SJCRH30 (cell line): ENCODE data around the gene FOXF2. TPM values are rescaled to one million over a fixed set of nuclear protein-coding genes. Genes with fewer than 3 reads are reported as not detected.

ENCODE experiments used
- DNase-seq, 2 experiments: peaks; one replicate each; pipeline ENCODE4 v3.0.0-alpha.2; 2015 to 2020
- H3K27ac ChIP-seq: fragments of 250-450 bp; sonication (Bioruptor Pico); 2 replicates; pipeline ENCODE4 v1.5.1; 2020; ENCODE audit warnings: mild to moderate bottlenecking, moderate library complexity
- H3K27me3 ChIP-seq: fragments of 250-450 bp; sonication (Bioruptor Pico); 2 replicates; pipeline ENCODE4 v1.5.1; 2020; ENCODE audit warnings: mild to moderate bottlenecking, moderate library complexity
- H3K36me3 ChIP-seq: fragments of 250-450 bp; sonication (Bioruptor Pico); 2 replicates; pipeline ENCODE4 v1.5.1; 2020; ENCODE audit warnings: mild to moderate bottlenecking, moderate library complexity
- H3K4me1 ChIP-seq: fragments of 250-450 bp; sonication (Bioruptor Pico); 2 replicates; pipeline ENCODE4 v1.5.1; 2020; ENCODE audit warnings: mild to moderate bottlenecking, moderate library complexity
- H3K4me3 ChIP-seq: fragments of 250-450 bp; sonication (Bioruptor Pico); 2 replicates; pipeline ENCODE4 v1.5.1; 2020; ENCODE audit warnings: mild to moderate bottlenecking, moderate library complexity
- H3K9me3 ChIP-seq: fragments of 250-450 bp; sonication (Bioruptor Pico); replicated peaks from 2 replicates; pipeline ENCODE4 v1.5.1; 2020; ENCODE audit warnings: mild to moderate bottlenecking, moderate library complexity
- total RNA-seq: library from RNA; depleted of rRNA; stranded (reverse); fragments of >200 nt; shearing (Covaris generic); gene quantifications from 2 replicates; pipeline ENCODE4 v1.2.3, GENCODE V29; 2014

The FOXF2 gene
- total RNA-seq, 1 experiment from 2014 or later: 3.7 TPM

DNA sequence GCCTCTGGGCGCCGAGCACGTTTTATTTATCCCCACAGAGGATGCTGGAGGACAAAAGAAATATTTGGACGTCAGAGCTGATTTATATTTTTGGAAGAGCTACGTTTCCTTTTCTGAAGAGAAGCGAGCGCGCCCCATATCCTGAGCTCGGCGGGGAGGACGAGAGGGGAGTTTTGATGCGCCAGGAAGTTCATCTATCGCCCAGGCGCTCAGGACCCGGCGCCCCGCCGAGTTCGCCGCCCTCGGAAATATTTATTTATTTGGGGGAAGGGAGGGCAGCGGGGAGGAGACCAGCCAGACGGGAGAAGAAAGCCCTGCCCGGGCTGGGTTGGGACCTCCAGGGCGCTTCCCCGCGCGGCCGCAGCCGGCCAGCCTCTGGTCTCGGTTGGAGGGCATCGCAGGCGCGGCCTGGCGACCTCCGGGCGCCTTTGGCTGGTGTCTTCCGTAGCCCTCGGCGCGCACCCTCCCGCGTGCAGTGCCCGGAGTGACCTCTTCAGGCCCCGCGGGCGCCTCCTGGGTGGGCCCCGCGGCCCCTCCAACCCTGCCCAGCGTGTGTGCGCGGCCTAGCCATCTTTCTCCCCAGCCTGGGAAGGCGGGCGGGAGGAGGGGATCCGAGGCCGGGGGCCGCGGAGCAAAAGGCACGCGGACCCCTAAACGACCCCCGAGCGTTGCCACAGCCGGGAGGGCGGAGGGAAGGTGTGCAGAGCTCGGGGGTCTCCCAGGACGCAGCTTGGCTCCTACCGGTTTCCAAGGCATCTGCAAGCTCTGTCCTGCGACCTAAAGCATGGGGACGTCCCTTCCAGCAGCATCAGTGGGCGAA is 5.4 kb upstream of the FOXF2 start:
- no peaks in the 10 kb centered on the region for H3K4me1 ChIP-seq
- H3K4me3 ChIP-seq: no peak overlapping the region
- H3K27ac ChIP-seq: no peak overlapping the region
- H3K27me3 ChIP-seq: no peaks in the 10 kb centered on the region
- H3K9me3 ChIP-seq: no peaks in the 10 kb centered on the region
- no peak for DNase-seq
- no peaks in the 10 kb centered on the region for H3K36me3 ChIP-seq

DNA sequence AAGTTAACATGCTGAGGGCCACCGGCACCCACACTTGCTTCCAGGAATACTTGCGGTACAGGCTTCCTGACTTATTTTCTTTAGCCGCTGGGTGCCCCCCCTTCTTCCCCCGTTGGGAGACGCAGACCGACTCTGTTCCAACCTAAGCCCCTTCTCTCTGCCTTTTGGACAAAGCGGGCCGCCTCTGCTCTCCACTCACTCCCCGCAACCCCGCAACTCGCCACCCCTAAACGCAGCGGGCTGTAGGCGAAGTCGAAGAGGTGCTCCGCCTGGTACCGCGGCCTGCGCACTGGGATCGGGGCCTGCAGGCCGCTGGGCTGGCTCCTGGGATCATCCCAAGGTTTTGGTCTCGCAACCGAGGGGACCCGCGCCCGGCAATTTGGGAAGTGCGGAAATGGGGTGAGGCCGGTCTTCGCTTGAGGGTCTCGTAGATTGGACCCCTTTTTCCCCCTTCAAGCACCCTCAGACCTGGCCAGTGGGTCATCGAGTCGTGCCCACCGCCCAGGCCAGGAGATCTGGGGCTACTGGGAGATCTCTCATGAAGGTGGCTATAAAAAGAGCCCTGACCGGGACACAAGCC is 4.7 kb upstream of the FOXF2 start:
- no peak for DNase-seq
- Histone ChIP-seq H3K4me3 (no peak overlapping the region), H3K9me3 (no peaks in the 10 kb centered on the region), H3K27ac (no peak overlapping the region), H3K4me1 (no peaks in the 10 kb centered on the region), H3K36me3 (no peaks in the 10 kb centered on the region), H3K27me3 (no peaks in the 10 kb centered on the region)

DNA sequence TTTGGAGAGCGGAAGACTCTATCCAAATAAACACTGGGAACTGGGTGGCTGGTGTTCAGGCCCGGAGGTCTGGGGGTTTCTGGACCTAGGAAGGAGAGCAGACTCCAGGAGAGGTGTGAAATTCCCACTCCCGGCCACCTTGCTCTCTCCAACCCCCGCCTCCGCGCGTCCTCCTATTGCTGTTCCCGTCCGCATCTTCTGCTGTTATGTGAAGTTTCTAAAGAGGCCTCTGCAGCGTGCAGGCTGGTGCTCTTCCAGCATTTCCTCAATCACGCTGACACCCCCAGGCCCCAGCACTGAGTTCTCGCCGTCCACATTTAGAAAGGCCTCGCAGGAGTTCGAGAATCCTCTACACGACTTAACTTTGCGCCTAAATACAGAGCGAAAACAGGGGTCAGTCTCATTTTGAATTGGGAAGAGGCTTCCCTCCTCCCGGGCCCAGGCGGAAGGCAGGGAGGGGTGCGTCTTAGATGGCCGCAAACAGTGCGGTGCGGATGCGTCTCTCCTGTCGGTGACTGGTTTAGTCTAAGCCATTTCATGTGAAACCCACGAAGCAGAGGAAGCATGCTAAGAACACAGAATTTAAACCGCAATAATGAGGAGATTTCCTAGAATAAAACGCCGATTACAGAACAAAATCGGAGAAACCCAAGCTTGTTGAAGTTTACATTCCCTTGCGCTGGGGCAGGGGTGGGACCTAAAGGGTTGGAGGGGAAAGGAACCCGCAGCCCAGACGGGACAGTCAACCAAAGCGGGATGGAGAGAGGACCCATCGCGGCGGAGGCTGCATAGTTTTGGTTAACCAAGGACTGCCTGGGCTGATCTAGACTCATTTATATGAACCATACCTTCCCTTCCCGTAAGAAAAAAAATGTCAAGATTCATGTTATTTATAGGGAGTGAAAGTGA is 4.0 kb upstream of the FOXF2 start:
- H3K4me1 ChIP-seq: no peaks in the 10 kb centered on the region
- no peaks in the 10 kb centered on the region for H3K9me3 ChIP-seq
- H3K4me3 ChIP-seq: no peak overlapping the region
- DNase-seq: no peak
- no peaks in the 10 kb centered on the region for H3K27me3 ChIP-seq
- no peaks in the 10 kb centered on the region for H3K36me3 ChIP-seq
- no peak overlapping the region for H3K27ac ChIP-seq

DNA sequence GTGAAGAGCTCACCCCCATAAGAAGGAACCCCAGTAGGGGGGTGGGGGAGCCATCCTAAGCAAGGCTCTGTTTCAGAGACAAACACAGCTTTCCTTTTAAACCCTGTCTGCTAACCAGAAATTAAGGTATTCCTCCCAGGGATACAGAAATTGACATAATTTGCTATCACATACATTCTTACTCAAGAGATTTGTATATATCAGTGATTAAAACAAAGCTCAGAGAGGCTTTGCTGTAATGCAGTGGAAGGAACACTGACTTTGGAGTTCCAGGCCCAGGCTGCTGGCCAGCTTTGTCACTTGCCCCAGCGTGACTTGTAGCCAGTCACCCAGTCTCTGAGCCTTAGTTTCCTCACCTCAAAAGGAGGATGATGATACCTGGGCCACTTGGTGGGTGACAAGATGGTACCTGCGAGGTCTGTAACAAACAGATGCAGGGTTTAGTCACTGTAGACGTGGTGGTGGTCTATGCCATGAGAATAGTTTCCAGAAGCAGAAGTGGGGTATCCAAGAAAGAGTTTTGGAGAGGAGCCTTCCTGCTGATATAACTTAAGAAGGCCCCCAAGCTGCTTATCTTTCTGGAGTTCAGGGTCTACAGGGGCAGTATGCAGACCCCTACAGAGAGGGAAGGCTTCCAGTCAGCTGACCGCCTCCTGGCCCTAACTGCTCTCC is 3.2 kb upstream of the FOXF2 start:
- Histone ChIP-seq H3K36me3 (no peaks in the 10 kb centered on the region), H3K4me3 (no peak overlapping the region), H3K4me1 (no peaks in the 10 kb centered on the region), H3K27me3 (no peaks in the 10 kb centered on the region), H3K27ac (no peak overlapping the region), H3K9me3 (no peaks in the 10 kb centered on the region)
- no peak for DNase-seq

DNA sequence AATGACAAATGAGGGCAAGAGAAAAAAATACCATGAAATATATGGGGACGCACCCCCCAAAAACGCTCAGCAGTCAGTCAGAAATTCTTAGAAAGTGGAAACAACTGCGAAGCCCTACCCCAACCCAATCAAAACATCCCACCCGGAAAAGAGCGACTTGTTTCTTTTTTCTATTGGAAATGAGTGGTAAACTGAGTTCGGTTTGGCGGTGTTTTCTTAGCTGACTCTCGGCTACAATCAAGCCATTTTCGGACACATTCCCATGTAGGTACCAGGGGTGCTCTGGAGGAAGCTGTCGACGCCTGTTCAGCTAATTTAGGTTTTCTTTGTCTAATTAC is 1.9 kb upstream of the FOXF2 start:
- H3K9me3 ChIP-seq: no peaks in the 10 kb centered on the region
- H3K27me3 ChIP-seq: no peaks in the 10 kb centered on the region
- no peaks in the 10 kb centered on the region for H3K4me1 ChIP-seq
- no peaks in the 10 kb centered on the region for H3K36me3 ChIP-seq
- no peak for DNase-seq
- H3K4me3 ChIP-seq: peak overlapping the region; percentile 33; the same call in 1 of the 2 replicates
- H3K27ac ChIP-seq: no peak overlapping the region

DNA sequence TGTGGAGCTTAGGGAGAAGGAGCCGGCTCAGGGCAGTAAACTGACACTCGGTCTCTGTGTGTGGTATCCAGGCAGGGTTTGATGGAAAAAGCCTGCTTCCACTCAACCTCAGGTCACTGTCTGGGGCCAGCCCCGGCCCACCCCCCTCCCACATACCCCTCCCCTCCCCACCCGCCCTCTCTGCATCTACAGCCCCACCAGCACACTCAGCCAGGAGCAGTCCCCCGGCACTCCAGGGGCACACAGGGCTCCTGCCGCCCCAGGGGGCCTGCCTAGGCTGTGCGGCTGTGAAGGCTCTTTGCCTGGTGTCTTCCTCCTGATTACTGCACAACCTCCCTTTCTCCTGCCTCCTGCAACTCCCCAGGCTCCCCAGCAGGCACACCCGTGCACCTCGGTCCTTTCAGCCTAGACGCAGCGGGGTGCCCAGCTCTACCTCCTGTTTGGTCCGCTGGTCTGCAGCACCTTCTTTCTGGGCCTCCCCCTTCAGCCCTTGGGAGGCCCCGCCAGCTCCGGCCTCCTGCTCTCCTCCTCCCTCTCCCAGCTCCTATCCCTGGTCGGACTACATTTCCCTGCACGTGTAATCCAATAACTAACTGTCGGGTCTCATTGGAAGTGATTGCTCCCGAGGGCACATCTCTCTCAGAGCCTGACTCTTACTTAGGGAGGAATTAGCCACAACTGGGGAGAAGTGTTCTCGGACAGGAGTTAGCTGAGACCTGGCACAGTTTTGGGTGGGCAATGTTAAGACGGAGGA is 1.3 kb upstream of the FOXF2 start:
- Histone ChIP-seq H3K36me3 (no peaks in the 10 kb centered on the region), H3K4me1 (no peaks in the 10 kb centered on the region), H3K4me3 (peak overlapping the region; percentile 63), H3K27me3 (no peaks in the 10 kb centered on the region), H3K27ac (no peak overlapping the region), H3K9me3 (no peaks in the 10 kb centered on the region)
- DNase-seq: peak; percentile 34 to 50

DNA sequence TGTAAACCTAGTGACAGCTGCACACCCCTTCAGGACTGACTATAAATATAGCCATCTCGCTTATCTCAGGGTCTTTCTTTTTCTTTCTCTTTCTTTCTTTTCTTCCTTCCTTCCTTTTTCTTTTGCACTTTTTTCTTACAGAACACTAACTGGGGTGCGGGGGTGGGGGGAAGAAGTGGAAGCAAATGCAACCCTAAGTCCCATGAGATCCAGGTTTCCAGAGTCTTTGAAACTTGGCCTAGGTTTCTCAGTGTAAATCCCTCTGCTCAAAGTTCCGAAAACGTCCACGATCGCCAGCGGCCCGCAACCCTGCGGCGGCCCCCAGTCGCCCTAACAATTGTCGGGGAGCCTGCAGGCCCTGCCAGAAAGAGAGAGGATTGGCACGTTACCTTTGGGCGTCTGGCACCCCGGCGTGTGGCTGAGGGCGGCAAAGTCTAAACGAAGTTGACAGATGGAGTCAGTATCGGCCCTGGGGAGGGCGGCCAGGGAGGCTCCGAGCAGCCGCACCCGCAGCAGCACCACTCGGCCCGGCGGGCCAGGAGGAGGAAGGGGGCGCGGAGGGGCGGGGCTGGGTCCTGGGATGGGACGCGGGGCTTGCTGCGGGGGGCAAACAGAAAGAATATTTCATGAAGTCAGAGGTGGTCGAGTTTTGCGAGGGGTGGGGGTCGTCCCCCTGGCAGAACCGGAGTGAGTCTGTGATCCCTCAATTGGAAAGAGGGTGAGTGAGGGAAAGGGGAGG is 577 bp upstream of the FOXF2 start:
- H3K27ac ChIP-seq: no peak overlapping the region

DNA sequence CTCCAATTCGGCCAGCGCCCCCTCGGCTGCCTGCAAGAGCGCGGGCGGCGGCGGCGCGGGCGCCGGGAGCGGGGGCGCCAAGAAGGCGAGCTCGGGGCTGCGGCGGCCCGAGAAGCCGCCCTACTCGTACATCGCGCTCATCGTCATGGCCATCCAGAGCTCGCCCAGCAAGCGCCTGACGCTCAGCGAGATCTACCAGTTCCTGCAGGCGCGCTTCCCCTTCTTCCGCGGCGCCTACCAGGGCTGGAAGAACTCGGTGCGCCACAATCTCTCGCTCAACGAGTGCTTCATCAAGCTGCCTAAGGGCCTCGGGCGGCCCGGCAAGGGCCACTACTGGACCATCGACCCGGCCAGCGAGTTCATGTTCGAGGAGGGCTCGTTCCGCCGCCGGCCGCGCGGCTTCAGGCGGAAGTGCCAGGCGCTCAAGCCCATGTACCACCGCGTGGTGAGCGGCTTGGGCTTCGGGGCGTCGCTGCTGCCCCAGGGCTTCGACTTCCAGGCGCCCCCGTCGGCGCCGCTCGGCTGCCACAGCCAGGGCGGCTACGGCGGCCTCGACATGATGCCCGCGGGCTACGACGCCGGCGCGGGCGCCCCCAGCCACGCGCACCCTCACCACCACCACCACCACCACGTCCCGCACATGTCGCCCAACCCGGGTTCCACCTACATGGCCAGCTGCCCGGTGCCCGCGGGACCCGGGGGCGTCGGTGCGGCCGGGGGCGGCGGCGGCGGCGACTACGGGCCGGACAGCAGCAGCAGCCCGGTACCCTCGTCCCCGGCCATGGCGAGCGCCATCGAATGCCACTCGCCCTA is 963 bp downstream of the FOXF2 start:
- H3K36me3 ChIP-seq: no peaks in the 10 kb centered on the region
- H3K4me3 ChIP-seq: peak overlapping the region; percentile 63
- no peaks in the 10 kb centered on the region for H3K4me1 ChIP-seq
- H3K27me3 ChIP-seq: no peaks in the 10 kb centered on the region
- DNase-seq: peak; percentile 40 to 47
- H3K9me3 ChIP-seq: no peaks in the 10 kb centered on the region
- H3K27ac ChIP-seq: no peak overlapping the region; the same call in 1 of the 2 replicates

More for the DNA sequence above, 577 bp upstream of the FOXF2 start:
- H3K9me3 ChIP-seq: no peaks in the 10 kb centered on the region
- H3K4me3 ChIP-seq: peak overlapping the region; percentile 63
- DNase-seq: peak in 1 of 2 experiments; percentile 5
- no peaks in the 10 kb centered on the region for H3K4me1 ChIP-seq
- no peaks in the 10 kb centered on the region for H3K27me3 ChIP-seq
- no peaks in the 10 kb centered on the region for H3K36me3 ChIP-seq

DNA sequence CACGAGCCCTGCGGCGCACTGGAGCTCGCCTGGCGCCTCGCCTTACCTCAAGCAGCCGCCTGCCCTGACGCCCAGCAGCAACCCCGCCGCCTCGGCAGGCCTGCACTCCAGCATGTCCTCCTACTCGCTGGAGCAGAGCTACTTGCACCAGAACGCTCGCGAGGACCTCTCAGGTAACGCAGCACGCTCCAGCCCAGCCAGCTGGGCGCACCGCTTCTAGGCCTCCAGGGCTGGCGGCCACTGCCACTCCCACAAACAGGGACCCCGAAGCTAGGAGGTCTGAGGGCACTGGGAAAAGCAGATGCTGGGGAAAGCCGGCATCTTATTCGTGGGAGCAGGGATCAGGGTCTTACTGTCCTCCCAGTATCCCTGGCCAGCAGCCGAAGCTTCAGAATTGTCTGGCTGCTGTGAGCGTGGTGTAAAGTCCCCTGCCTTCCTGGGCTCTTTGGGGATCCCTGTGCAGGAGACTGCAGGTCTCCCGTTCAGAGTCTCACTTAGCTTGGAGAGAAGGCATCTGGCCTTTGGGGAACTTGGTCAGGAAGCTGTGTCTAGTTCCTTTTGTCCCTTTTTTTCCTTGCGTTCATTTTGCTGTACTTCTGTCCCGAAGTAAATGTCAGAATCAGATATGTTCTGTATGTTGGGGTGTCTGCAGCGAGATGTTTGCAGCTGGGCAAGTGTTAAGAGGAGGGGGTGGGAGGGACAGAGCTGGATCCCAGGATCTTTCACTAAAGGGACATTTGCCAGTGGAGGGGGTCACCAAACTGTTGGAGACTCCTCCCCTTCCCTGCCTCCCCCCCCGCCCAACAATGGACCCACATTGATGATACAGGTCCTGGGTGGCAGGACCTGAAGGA is 1.8 kb downstream of the FOXF2 start:
- no peaks in the 10 kb centered on the region for H3K36me3 ChIP-seq
- no peaks in the 10 kb centered on the region for H3K4me1 ChIP-seq
- peak; percentile 16 to 22 for DNase-seq
- H3K27me3 ChIP-seq: no peaks in the 10 kb centered on the region
- H3K4me3 ChIP-seq: peak overlapping the region; percentile 63
- no peaks in the 10 kb centered on the region for H3K9me3 ChIP-seq
- H3K27ac ChIP-seq: no peak overlapping the region

DNA sequence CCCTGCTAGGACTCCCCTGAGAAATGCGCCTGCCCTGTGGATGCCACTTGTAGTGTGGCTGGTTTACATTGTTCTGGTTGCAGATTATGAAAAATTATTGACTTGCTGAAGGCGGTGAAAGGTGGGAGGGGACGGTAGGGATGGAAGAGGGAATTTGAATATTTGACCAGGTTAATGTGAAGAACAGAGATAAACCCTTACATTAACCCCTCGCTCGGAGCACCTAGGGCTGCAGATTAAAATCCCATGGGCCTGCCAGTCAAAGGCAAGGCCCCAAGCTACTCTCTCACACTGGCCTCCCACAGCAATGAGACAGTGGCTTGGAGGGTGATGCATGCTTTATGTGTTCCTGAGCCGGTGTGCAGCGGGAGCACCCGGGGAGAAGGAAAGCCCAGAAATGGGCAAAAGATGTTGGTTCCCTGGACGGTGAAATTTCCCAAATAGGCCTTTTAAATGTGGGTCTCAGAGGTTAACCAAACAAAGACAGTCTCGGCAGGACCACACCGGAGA is 2.5 kb downstream of the FOXF2 start:
- no peak for DNase-seq
- H3K9me3 ChIP-seq: no peaks in the 10 kb centered on the region
- no peaks in the 10 kb centered on the region for H3K4me1 ChIP-seq
- H3K4me3 ChIP-seq: peak overlapping the region; percentile 63; the same call in 1 of the 2 replicates
- H3K27ac ChIP-seq: no peak overlapping the region
- no peaks in the 10 kb centered on the region for H3K36me3 ChIP-seq
- no peaks in the 10 kb centered on the region for H3K27me3 ChIP-seq

DNA sequence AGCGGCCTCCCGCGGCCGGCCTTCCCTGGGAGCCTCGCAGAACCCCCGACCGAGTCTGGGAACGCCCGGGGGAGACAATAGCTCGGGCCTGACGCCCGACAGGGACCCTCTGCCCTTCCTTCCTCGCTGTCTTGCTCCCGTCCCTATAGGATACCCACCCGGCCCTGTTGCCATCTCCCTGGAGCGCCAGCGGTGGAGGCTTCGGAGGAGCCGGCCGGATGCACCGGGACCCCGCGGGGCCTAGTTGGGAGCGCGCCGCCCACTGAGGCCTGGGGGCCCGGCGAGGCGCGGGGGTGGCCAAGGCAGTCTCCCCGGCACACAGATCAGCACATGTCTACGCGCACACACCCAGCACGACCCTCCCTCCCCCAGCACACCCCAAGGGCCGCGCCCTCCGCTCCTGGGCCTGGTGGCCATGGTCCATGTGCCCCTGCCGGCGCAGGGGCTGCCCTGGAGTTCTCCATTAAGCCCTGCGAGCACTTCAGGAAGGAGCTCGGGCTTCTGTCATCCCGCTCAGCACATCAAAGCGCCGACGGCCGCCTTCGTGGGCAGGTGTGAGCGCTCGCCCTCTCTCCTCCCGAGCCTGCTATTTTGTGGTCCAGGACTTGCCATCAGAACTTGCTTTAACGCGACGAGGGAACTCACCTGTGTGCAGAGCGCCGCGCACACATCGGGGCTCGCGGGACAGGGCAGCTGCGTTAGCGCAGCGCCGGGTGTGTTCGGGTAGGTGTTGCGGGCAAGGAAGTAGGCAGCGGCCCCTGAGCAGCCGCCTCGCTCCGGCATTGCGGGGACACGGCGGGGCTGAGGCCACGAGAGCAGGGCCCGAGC is 3.7 kb downstream of the FOXF2 start:
- DNase-seq: no peak
- H3K27me3 ChIP-seq: no peaks in the 10 kb centered on the region
- no peak overlapping the region for H3K27ac ChIP-seq
- H3K4me3 ChIP-seq: no peak overlapping the region
- no peaks in the 10 kb centered on the region for H3K36me3 ChIP-seq
- H3K9me3 ChIP-seq: no peaks in the 10 kb centered on the region
- H3K4me1 ChIP-seq: no peaks in the 10 kb centered on the region
